Stimulated activated CD4-positive, alpha-beta T cell treated with anti-CD3 and anti-CD28 coated beads, TNF-alpha, amount 100 ng/mL, for 4 hours (primary cell): ENCODE measurements around the gene IMP4.

Experiments used
- DNase-seq, 3 experiments: peaks; one replicate each; pipeline ENCODE4 v3.0.0-alpha.2; 2020; ENCODE audit warnings: low read depth in 3 of 3

The IMP4 gene

DNA sequence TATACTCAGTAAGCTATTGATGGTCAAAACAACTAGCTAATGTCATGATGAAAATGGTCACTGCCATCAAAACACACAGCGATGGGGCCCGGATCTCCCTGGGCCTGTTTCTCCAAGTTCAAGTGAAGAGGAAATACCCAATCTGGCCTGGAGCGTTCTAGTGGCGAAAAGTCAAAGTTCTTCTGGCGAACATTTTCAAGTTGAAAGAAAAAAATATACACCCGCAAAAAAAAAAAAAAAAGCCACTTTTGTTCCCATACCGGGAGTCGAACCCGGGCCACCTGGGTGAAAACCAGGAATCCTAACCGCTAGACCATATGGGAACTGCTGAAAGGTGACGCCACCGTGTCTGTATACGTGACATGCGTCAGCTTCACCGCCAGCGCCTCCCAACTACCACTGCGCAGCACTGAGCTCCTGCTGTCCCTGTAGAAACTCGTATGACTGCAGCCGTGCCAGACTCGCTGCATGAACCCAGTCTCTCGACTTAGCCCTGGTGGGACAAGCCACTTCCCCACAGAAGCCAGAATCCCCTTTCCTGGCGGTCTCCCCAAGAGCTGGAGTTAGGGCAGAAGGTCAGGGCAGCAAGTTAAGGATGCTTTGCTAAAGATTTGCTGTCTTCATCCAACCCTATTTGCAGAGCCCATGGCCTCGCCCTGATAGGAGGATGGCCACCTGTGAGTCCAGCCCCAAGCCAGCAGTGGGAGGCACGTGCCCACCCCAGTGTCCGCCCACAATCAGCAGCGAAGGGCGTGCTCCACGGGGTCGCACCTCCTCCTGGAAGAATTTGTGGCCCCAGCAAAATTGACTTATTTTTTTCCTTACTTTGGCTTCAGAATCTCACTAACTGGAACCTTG lies 5.6 kb upstream of the IMP4 start:
- DNase-seq, result peak in 2 of 3 experiments; percentile 27 to 39

DNA sequence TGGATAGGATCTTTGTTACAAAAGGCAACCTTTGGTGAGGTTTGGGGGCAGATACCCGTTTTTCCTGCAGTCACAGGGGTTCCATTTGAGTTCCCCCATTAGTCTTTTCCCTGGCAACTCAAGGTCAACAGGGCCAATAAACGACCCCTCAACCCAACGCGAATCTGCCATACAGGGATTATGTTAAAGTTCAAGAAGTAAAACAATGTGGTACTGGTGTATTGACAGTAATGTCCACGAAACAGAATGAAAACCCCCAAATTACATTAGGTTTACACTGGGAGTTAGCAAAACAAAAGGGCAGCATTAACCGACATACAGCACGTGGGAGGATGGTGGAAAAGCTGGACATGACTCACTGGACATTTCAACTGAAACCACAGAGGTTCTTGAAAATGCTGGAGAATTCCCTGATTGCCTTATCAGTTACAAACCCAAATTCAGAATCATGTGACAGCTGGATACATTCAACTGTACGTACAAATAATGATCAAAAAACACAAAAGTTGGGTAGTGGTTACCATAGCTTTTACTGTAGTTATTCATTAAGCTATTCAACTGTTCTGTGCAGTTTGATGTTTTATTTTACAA lies 4.9 kb upstream of the IMP4 start:
- no peak for DNase-seq

DNA sequence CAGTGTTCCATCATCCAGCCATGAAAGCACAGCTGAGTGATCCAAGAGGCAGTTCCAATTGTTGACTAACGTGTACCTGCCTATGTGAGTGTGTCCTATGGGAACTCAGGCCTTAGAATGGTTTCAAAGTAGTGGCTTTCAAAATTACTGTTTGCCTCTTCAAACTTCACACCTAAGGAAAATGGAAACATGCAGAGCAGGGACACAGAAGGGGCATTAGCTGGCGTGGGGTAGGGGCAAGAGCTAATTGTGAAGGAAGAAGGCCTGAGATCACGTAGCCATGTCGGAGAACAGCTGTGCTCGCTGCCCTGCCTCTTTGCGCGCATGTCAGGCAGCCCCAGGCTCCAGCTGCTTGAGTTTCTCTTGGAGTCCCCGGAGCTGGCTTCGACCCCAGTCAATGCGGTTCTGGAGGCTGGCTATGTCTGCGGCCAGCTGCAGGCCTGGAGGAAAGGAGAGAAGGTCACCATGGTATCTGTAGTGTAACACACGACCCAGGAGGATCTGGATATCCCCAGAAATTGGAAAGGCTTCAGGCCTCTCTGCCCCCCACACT lies 3.8 kb upstream of the IMP4 start:
- no peak for DNase-seq

DNA sequence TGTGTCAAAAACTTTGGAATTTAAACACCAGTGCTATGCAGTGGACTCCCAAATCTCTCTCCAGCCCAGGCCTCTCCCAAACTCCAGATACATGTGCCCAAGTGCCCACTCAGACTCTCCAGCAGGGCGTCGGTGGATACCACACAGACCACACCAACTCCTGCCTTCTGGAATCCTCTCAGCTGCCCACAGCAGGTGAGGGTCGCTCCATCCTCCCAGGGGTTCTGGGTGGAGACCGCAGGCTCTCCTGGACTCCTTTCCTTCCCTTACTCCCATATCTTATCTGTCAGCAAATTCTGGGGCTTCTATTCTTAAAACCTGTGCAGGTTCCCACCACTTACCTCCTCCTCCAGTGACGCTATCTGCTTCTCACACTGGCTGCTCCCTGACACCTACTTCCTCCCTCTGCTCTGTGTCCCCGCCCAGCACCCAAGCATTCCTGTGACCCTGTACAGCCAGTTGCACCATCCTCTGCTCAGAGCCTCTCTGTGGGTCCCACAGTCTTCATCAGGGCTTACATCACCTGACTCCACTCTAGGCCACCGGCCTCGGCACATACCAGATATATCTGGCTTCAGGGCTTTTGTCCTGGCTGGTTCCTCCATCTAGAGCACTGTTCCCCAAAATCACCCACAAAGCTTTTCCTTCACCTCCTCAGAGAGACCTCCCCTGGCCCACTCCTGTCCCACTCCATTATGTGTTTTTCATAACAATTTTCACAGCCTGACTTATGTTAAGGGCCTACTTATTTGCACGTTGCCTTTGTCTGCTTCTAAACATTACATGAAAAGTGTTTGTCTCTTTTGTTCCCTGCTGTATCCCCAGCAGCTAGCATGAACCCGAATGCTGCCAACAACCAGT lies 2.6 kb upstream of the IMP4 start:
- DNase-seq, result no peak

DNA sequence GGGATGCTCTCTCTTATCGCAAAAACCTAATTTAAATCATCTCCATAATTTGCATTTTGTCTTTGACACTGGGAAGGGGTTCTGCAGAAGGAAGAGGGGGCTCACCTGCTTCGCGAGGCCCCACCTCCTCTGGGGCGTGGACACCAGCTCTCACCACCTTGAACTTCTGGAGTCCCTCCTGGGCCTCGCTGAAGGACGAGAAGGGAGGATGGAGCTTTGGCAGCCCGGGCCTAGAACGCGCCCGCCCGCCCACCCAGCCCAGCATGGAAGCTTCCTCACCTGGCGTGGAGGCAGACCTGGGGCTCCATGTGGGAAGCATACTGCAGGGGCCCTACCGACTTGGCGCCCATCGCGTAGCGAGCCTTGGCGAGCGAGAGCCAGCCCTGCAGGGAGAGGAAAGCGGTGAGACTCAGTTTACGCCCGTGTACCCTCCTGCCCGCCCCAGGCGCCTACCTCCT lies 1.1 kb upstream of the IMP4 start:
- DNase-seq, result no peak

DNA sequence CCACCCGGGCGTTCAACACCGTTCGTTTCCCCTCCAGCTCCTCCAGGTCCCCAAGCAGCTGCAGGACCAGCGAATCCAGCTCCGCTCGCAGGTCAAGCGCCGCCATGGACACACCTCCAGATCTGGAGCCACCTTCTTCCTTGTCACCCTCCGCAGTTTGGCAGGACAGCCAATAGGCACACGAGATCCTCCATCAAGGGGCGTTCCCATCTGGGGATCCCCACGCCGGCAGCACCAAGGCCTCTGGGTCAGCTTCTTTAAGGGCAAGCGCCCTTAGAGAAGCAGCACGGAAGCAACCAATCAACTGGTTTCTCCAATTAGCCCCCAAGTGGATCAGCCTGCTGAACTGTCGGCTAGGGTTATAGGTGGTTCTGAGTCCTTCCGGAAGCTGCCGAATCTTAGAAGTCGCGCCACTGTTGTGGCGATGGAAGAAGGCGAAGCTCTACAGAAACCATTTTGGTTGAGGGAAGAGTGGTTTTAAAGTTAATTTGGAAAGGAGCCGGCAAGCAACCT lies 621 bp upstream of the IMP4 start:
- peak; percentile 65 to 69 (median 66) for DNase-seq

DNA sequence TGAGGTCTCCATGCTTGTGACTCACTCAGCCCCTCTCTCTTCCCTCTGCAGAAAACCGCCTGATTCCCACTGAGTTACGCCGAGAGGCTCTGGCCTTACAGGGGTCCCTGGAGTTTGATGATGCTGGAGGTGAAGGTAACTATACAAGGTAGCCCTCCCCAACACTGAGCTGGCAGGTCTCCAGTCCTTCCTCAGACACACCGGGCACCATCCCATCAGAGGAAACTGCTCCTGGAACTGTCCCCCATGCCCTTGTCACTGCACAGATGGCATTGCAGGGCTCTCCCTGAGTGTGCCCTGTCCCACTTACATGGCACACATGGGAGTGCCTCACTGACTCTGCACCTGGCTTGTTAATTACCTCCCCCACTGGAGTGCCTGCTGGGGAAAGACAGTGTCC lies 1.9 kb downstream of the IMP4 start:
- DNase-seq, result no peak

DNA sequence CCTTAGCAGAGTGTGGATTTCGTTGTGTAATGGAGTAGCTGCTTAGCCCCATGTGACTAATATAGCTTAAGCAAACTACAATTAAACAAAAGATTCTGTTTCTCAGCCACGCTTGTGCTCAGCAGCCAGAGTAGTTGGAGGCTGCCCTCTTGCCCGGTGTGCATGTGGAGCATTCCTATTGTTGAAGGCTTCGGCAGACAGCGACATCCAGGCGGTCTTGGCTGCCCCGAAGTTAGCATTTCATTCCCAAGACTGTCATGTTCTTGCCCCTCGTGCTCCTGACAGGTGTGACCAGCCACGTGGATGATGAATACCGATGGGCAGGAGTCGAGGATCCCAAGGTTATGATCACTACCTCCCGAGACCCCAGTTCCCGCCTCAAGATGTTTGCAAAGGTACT lies 2.4 kb downstream of the IMP4 start:
- DNase-seq, result no peak

DNA sequence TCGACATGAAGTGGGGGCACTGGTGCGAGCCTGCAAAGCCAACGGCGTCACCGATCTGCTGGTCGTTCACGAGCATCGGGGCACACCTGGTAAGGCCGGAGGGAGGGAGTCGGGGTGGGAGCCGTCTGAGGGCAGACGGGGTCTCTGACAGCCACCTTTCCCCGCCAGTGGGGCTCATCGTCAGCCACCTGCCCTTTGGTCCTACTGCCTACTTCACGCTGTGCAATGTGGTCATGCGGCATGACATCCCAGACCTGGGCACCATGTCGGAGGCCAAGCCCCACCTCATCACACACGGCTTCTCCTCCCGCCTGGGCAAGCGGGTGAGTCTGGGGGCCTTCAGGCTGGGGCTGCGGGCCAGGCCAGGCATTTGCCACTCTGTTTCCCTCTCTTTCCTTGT lies 2.9 kb downstream of the IMP4 start:
- DNase-seq, result no peak

DNA sequence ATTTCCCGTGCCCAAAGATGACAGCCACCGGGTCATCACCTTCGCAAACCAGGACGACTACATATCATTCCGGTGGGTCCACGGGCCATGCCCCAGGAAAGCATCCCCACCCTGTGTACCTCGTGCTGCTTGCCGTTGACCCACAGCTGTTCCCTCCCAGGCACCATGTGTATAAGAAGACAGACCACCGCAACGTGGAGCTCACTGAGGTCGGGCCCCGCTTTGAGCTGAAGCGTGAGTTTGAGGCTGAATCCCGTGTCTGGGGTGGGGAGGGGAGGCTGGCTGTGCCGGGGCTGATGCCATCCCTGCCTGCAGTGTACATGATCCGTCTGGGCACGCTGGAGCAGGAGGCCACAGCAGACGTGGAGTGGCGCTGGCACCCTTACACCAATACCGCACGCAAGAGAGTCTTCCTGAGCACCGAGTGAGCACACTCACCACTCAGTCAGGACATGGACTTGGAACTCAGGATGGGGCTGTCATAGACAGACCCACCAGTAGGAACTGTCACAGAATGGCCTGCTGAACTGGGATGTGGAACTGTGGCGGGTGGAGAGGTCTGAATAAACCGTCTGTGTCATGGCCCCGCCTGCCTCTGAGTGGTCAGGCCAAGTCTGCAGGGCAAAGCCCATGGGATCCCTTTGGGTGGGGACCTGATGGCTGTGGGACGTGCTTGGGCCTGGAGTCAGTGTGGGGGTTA lies 3.5 kb downstream of the IMP4 start:
- DNase-seq, result no peak

DNA sequence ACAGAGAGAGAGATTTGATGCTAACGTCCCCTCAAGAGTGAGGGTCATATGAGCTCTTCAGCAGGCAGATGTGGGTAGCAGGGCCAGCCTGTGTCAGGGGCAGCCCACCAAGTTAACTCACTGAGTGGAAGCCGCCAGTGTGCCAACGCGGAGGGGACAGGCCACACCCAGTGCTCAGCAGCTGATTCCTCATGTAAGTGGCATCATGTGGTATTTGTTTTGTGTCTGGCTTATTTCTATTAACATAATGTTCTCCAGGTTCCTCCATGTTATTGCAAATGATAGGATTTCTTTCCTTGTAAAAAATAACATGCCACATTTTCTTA lies 4.0 kb downstream of the IMP4 start:
- DNase-seq, result no peak

DNA sequence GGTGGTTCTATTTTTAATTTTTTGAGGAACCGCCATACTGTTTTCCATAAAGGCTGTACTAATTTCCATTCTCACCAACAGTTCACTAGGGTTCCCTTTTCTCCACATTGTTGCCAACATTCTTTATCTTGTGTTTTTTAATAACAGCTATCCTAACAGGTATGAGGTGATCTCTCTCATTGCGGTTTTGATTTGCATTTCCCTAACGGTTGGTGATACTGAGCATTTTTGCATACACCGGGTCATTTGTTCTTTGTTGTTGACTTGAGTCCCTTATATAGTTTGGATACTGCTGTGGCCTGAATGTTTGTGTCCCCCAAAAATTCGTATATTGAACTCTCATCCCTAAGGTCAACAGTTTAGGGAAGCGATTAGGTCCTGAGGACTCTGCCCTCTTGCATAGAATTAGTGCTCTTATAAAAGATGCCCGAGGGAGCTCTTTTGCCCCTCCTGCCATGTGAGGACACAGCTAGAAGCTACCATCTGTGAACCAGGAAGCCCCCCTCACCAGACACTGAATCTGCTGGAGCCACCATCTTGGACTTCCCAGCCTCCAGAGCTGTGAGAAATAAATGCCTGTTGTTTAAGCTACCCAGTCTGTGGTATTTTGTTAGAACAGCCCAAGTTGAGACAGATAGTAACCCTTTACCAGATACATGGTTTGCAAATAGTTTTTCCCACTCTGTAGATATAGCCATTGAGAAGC lies 4.7 kb downstream of the IMP4 start:
- no peak for DNase-seq

DNA sequence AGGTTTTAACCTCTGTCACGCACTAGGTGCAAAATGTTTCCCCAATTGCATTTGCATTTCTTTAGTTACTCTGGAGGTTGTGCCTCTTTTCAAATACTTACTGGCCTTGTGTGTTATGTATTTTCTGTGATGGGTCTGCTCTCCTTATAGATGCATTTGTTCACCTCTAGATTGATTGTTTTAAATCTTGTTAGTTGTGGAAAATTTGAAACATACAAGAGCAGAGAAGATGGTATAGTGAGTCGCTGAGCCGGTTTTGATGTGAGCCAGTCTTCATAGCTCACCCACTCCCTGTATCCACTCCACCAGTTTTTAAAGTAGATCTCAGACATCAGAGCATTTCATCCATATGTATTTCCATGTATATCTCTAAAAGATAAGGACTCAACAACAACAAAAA lies 6.5 kb downstream of the IMP4 start:
- DNase-seq, result no peak

DNA sequence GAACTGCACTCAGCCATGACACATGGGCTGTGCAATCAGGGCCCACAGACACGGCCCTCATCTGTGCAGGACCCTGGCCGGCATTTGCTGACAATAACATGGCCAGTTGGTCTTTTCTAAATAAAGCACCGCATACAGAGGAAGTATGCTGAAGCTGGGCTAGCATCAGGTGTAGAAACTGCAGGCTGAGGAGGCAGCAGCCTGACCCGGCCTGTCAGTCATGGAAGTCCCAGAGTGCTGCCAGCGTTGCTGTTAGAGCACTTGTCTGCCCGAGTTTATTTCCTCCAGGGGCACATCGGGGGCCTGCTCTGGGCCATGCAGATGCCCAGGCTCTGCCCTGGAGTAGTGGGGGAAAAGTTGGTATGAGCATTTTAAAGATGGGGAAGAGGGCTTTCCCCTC lies 9.0 kb downstream of the IMP4 start:
- DNase-seq, result no peak

DNA sequence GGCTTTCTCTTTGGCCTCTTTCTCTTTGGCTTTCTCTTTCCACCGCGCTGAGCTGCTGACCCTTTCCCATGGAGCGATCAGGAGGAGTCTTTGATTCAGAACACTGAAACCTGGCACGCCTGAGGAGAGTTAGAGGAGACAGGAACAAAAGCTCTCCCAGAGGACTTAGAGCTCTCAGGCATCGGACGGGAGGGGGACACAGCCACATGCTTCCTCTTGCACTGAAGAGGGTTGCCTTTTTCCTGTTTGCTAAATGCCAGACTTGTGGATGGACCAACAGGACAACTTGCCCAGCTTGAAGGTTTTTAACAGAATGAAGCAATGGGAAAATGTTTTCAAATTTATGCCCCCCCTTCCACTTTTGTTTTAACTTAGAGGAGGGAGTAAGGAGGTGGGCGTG lies 9.5 kb downstream of the IMP4 start:
- DNase-seq, result no peak

DNA sequence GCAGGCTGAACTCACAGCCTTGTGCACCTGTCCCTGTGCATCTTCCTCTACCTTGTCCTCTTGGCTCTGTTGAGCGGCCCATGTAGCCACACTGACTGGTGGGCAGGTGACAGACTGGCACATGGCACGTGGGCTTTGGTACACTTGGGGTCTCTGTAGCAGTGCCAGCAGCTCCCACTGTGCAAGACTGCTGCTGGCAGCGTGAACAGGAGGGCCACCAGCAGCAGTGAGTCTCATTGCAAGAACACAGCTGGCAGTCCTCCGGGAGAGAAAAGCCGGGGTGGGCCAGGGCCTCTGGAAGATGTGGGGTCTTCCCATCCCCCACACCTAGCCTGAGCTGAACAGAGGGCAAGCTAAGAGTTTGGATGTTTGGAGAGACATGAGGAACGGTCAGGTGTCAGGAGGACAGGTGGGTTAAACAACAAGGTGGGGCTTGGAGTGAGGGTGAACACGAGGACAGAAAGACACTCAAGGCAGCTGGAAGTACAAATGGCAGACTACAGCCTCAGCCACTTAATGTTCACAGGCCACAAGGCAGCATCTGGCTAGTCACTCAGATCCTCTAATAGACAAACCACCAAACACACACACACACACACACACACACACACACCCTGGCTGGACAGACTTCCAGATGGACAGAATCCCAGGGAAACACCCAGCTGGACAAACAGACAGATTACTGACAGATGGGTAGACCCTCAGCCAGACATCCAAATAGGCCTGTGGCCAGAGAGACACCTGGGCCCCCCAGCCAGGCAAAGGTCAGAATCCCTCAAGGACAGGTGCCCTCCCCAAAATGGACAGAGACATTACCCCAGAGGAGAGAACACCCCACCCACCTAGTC lies 10.8 kb downstream of the IMP4 start:
- no peak for DNase-seq

DNA sequence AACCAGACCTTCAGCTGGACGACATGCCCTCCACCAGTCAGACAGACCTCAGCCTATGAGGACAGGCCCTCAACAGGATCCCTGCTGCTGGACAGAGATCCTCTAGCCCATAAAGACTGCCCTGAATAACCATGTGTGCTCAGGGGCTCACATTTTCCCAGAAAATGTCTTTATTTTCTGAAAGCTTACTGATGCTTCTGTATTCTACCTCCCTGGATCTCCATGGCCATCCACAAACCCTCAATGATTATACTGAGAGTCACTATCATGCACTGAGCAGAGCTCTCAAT lies 11.4 kb downstream of the IMP4 start:
- no peak for DNase-seq

DNA sequence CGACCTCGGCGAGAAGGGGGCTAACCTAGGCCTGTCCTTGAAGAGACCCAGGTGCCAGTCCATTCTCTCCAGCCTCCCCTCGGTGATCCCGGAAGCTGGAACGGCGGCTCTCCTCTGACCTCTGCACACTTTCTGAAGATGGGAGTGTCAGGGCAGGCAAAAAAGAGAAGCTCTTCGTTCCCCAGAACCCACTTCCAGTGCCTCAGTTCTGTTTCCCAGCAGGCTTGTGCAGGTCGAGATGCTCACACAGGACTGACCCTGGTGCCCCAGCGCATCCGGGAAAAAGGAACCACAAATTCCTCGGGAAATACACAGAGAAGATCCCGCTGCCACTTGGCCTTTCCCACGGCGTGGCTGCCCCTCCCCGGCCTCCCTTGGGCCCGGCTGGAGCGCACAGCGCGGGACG lies 12.5 kb downstream of the IMP4 start:
- DNase-seq, result no peak

DNA sequence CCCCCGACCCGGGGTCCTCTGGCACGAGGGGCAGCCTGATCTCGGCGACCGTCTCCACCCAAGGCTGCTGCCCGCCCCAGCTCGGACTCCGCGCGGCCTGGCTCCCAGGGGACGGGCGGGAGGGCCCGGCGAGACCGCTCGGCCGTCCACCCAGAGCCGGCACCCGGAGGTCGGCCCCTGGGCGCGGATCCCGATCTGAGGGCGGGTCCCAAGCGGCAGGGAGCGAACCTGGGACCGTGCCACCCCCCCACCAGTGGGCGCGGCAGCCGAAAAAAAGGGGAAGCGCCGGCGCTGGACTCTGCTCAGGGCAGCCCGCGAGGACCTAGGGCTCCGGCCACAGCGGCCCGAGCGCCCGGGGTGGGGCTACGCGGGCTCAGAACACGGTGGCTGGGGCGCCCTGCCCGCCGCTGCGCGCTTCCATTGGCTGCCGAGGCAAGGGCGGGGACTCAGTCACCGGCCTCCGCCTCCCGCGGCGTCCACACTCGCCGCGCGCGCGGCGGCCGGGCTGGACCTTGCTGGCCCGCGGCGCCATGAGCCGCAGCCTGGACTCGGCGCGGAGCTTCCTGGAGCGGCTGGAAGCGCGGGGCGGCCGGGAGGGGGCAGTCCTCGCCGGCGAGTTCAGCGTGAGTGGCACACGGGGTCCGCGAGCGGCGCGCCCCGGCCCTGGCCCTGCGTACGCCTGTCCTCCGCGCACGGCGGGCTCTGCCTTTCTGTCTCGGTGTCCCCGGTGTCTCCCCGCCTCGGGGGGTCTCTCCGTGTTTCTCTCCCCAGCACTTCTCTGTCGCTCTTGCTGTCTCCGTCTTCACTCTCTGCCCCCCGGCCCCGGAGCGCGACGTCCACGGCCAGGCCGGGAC lies 13.1 kb downstream of the IMP4 start, which contains the start of gene PTPN18:
Gene PTPN18 (plus strand): TSS at position 479 of the 854 bp plus-strand sequence. CDS start 52 bp downstream, at position 531.
- DNase-seq, result no peak
